ENCODE data around the gene AMOTL1.

DNA sequence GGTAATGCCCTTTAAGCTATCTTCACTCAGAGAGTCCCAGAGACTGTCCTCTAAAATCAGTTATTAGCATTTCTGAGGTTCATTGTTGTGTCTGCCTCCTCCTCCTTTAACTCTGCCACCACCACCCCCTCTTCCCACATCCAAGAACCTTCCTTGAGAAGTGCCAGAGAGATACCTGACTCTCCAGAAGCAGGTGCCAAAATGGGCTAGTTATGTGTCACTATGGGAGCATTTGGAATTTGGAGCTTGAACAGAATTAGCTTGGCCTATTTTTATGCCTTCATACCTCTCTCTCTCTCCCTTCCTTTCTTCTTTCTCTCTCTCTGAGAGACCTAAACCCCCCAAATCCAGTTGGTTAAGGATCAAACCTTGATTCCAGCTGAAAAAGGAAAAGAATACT lies 75.9 kb downstream of the AMOTL1 start:
- TF ChIP-seq EP300 (IDR thresholded peaks at IDR 0.05) (no peak), POLR2A (IDR thresholded peaks at IDR 0.05) (no peak), POLR2AphosphoS5 (IDR thresholded peaks at IDR 0.05) (no peak)
- TF ChIP-seq, protein P1, sequence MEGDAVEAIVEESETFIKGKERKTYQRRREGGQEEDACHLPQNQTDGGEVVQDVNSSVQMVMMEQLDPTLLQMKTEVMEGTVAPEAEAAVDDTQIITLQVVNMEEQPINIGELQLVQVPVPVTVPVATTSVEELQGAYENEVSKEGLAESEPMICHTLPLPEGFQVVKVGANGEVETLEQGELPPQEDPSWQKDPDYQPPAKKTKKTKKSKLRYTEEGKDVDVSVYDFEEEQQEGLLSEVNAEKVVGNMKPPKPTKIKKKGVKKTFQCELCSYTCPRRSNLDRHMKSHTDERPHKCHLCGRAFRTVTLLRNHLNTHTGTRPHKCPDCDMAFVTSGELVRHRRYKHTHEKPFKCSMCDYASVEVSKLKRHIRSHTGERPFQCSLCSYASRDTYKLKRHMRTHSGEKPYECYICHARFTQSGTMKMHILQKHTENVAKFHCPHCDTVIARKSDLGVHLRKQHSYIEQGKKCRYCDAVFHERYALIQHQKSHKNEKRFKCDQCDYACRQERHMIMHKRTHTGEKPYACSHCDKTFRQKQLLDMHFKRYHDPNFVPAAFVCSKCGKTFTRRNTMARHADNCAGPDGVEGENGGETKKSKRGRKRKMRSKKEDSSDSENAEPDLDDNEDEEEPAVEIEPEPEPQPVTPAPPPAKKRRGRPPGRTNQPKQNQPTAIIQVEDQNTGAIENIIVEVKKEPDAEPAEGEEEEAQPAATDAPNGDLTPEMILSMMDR (IDR thresholded peaks at IDR 0.05): no peak

Data from sigmoid colon (tissue), 4 donors.